Measurements from ENCODE around the gene LMX1B.

Gene LMX1B

GRCh38 chr9:126641118-126641851, 27.6 kb downstream of the LMX1B start:
- Histone ChIP-seq H3K9ac (ENCODE audit: low read length) (no peak overlapping the region), H3K27me3 (replicated peaks; ENCODE audit: control insufficient read depth, insufficient read depth, low read length) (peaks cover 91% of the 10 kb centered on the region), H3K4me3 (ENCODE audit: low read length) (no peak overlapping the region), H3K36me3 (ENCODE audit: control insufficient read depth, insufficient read depth, low read length, severe bottlenecking) (no peaks in the 10 kb centered on the region), H3K4me1 (ENCODE audit: control insufficient read depth, insufficient read depth, low read length) (no peaks in the 10 kb centered on the region), H3K9me3 (ENCODE audit: control insufficient read depth, low read length) (no peaks in the 10 kb centered on the region)
- no peak for DNase-seq (ENCODE audit: low read depth)

- Histone ChIP-seq H3K4me3 (ENCODE audit: low read length) (no peak overlapping the region), H3K36me3 (ENCODE audit: control insufficient read depth, insufficient read depth, low read length, severe bottlenecking) (no peaks in the 10 kb centered on the region), H3K4me1 (ENCODE audit: control insufficient read depth, insufficient read depth, low read length) (no peaks in the 10 kb centered on the region), H3K9ac (ENCODE audit: low read length) (no peak overlapping the region), H3K9me3 (ENCODE audit: control insufficient read depth, low read length) (no peaks in the 10 kb centered on the region), H3K27me3 (replicated peaks; ENCODE audit: control insufficient read depth, insufficient read depth, low read length) (peaks cover 91% of the 10 kb centered on the region)
- DNase-seq (ENCODE audit: low read depth), result no peak
Observed at GRCh38 chr9:126642010-126642744, 28.4 kb downstream of the LMX1B start.

GRCh38 chr9:126642839-126643238, 29.1 kb downstream of the LMX1B start:
- no peaks in the 10 kb centered on the region for H3K9me3 ChIP-seq (ENCODE audit: control insufficient read depth, low read length)
- no peaks in the 10 kb centered on the region for H3K4me1 ChIP-seq (ENCODE audit: control insufficient read depth, insufficient read depth, low read length)
- no peaks in the 10 kb centered on the region for H3K36me3 ChIP-seq (ENCODE audit: control insufficient read depth, insufficient read depth, low read length, severe bottlenecking)
- H3K4me3 ChIP-seq (ENCODE audit: low read length), result no peak overlapping the region
- H3K9ac ChIP-seq (ENCODE audit: low read length), result no peak overlapping the region
- DNase-seq (ENCODE audit: low read depth), result no peak
- H3K27me3 ChIP-seq (replicated peaks; ENCODE audit: control insufficient read depth, insufficient read depth, low read length), result peaks cover 90% of the 10 kb centered on the region

GRCh38 chr9:126643945-126644527, 30.3 kb downstream of the LMX1B start:
- DNase-seq (ENCODE audit: low read depth), result no peak

GRCh38 chr9:126646162-126646561, 32.4 kb downstream of the LMX1B start:
- H3K27me3 ChIP-seq (replicated peaks; ENCODE audit: control insufficient read depth, insufficient read depth, low read length), result peaks cover 79% of the 10 kb centered on the region

More at GRCh38 chr9:126643945-126644527, 30.3 kb downstream of the LMX1B start:
- no peaks in the 10 kb centered on the region for H3K9me3 ChIP-seq (ENCODE audit: control insufficient read depth, low read length)
- H3K4me3 ChIP-seq (ENCODE audit: low read length), result no peak overlapping the region
- H3K36me3 ChIP-seq (ENCODE audit: control insufficient read depth, insufficient read depth, low read length, severe bottlenecking), result no peaks in the 10 kb centered on the region
- peaks cover 90% of the 10 kb centered on the region for H3K27me3 ChIP-seq (replicated peaks; ENCODE audit: control insufficient read depth, insufficient read depth, low read length)
- no peaks in the 10 kb centered on the region for H3K4me1 ChIP-seq (ENCODE audit: control insufficient read depth, insufficient read depth, low read length)
- no peak overlapping the region for H3K9ac ChIP-seq (ENCODE audit: low read length)

GRCh38 chr9:126647585-126648411, 34.1 kb downstream of the LMX1B start:
- Histone ChIP-seq H3K4me1 (ENCODE audit: control insufficient read depth, insufficient read depth, low read length) (no peaks in the 10 kb centered on the region), H3K36me3 (ENCODE audit: control insufficient read depth, insufficient read depth, low read length, severe bottlenecking) (no peaks in the 10 kb centered on the region), H3K9me3 (ENCODE audit: control insufficient read depth, low read length) (no peaks in the 10 kb centered on the region), H3K9ac (ENCODE audit: low read length) (no peak overlapping the region), H3K27me3 (replicated peaks; ENCODE audit: control insufficient read depth, insufficient read depth, low read length) (peaks cover 82% of the 10 kb centered on the region), H3K4me3 (ENCODE audit: low read length) (no peak overlapping the region)
- no peak for DNase-seq (ENCODE audit: low read depth)

More at GRCh38 chr9:126646162-126646561, 32.4 kb downstream of the LMX1B start:
- Histone ChIP-seq H3K9me3 (ENCODE audit: control insufficient read depth, low read length) (no peaks in the 10 kb centered on the region), H3K4me1 (ENCODE audit: control insufficient read depth, insufficient read depth, low read length) (no peaks in the 10 kb centered on the region), H3K36me3 (ENCODE audit: control insufficient read depth, insufficient read depth, low read length, severe bottlenecking) (no peaks in the 10 kb centered on the region), H3K9ac (ENCODE audit: low read length) (no peak overlapping the region), H3K4me3 (ENCODE audit: low read length) (no peak overlapping the region)
- no peak for DNase-seq (ENCODE audit: low read depth)

GRCh38 chr9:126649477-126649876, 35.7 kb downstream of the LMX1B start:
- H3K4me1 ChIP-seq (ENCODE audit: control insufficient read depth, insufficient read depth, low read length), result no peaks in the 10 kb centered on the region
- H3K9ac ChIP-seq (ENCODE audit: low read length), result no peak overlapping the region
- no peak overlapping the region for H3K4me3 ChIP-seq (ENCODE audit: low read length)
- no peak for DNase-seq (ENCODE audit: low read depth)
- no peaks in the 10 kb centered on the region for H3K9me3 ChIP-seq (ENCODE audit: control insufficient read depth, low read length)
- H3K36me3 ChIP-seq (ENCODE audit: control insufficient read depth, insufficient read depth, low read length, severe bottlenecking), result no peaks in the 10 kb centered on the region
- peaks cover 80% of the 10 kb centered on the region for H3K27me3 ChIP-seq (replicated peaks; ENCODE audit: control insufficient read depth, insufficient read depth, low read length)

- no peaks in the 10 kb centered on the region for H3K36me3 ChIP-seq (ENCODE audit: control insufficient read depth, insufficient read depth, low read length, severe bottlenecking)
- H3K4me3 ChIP-seq (ENCODE audit: low read length), result no peak overlapping the region
- H3K9me3 ChIP-seq (ENCODE audit: control insufficient read depth, low read length), result no peaks in the 10 kb centered on the region
- no peak for DNase-seq (ENCODE audit: low read depth)
- no peaks in the 10 kb centered on the region for H3K4me1 ChIP-seq (ENCODE audit: control insufficient read depth, insufficient read depth, low read length)
- peaks cover 73% of the 10 kb centered on the region for H3K27me3 ChIP-seq (replicated peaks; ENCODE audit: control insufficient read depth, insufficient read depth, low read length)
- H3K9ac ChIP-seq (ENCODE audit: low read length), result no peak overlapping the region
Observed at GRCh38 chr9:126650404-126651341, 36.9 kb downstream of the LMX1B start.

- H3K4me1 ChIP-seq (ENCODE audit: control insufficient read depth, insufficient read depth, low read length), result no peaks in the 10 kb centered on the region
- no peak overlapping the region for H3K9ac ChIP-seq (ENCODE audit: low read length)
- DNase-seq (ENCODE audit: low read depth), result no peak
- H3K4me3 ChIP-seq (ENCODE audit: low read length), result no peak overlapping the region
- peaks cover 71% of the 10 kb centered on the region for H3K27me3 ChIP-seq (replicated peaks; ENCODE audit: control insufficient read depth, insufficient read depth, low read length)
- no peaks in the 10 kb centered on the region for H3K36me3 ChIP-seq (ENCODE audit: control insufficient read depth, insufficient read depth, low read length, severe bottlenecking)
- H3K9me3 ChIP-seq (ENCODE audit: control insufficient read depth, low read length), result no peaks in the 10 kb centered on the region
Observed at GRCh38 chr9:126652140-126652582, 38.4 kb downstream of the LMX1B start.

- no peak overlapping the region for H3K9ac ChIP-seq (ENCODE audit: low read length)
- no peak for DNase-seq (ENCODE audit: low read depth)
- H3K9me3 ChIP-seq (ENCODE audit: control insufficient read depth, low read length), result no peaks in the 10 kb centered on the region
- H3K4me1 ChIP-seq (ENCODE audit: control insufficient read depth, insufficient read depth, low read length), result no peaks in the 10 kb centered on the region
- no peaks in the 10 kb centered on the region for H3K36me3 ChIP-seq (ENCODE audit: control insufficient read depth, insufficient read depth, low read length, severe bottlenecking)
- H3K27me3 ChIP-seq (replicated peaks; ENCODE audit: control insufficient read depth, insufficient read depth, low read length), result peaks cover 66% of the 10 kb centered on the region
- no peak overlapping the region for H3K4me3 ChIP-seq (ENCODE audit: low read length)
Observed at GRCh38 chr9:126654124-126654523, 40.4 kb downstream of the LMX1B start.

Measured in adipocyte (in vitro differentiated cells).